ENCODE results near the gene WDFY4. TPM values are rescaled to one million over a fixed set of nuclear protein-coding genes. Genes with fewer than 3 reads are reported as not detected.

Gene WDFY4
- total RNA-seq, 1 donor from 2014 or later: 26.5 TPM

GRCh38 chr10:48937796-48938195, 253.1 kb downstream of the WDFY4 start:
- ATAC-seq: no peak
- DNase-seq: no peak
- Histone ChIP-seq H3K4me1 (no peaks in the 10 kb centered on the region), H3K9me3 (no peaks in the 10 kb centered on the region), H3K27me3 (no peaks in the 10 kb centered on the region), H3K36me3 (no peaks in the 10 kb centered on the region), H3K4me3 (no peak overlapping the region), H3K27ac (no peak overlapping the region)
- intact Hi-C loops (cut with DNase I): no loop called here
- TF ChIP-seq CTCF (IDR thresholded peaks at IDR 0.05): no peak

- no peaks in the 10 kb centered on the region for H3K9me3 ChIP-seq
- no peak overlapping the region for H3K4me3 ChIP-seq
- no peaks in the 10 kb centered on the region for H3K27me3 ChIP-seq
- H3K4me1 ChIP-seq: no peaks in the 10 kb centered on the region
- H3K27ac ChIP-seq: no peak overlapping the region
- DNase-seq: no peak
- intact Hi-C loops (cut with DNase I): no loop called here
- no peak for ATAC-seq
- no peak for TF ChIP-seq CTCF (IDR thresholded peaks at IDR 0.05)
- H3K36me3 ChIP-seq: no peaks in the 10 kb centered on the region
These were observed 253.6 kb downstream of the WDFY4 start for GRCh38 chr10:48938281-48938680.

- DNase-seq (no peak), ATAC-seq (no peak)
- Histone ChIP-seq H3K4me3 (no peak overlapping the region), H3K9me3 (no peaks in the 10 kb centered on the region), H3K36me3 (no peaks in the 10 kb centered on the region), H3K4me1 (no peaks in the 10 kb centered on the region), H3K27me3 (no peaks in the 10 kb centered on the region), H3K27ac (no peak overlapping the region)
- TF ChIP-seq CTCF (IDR thresholded peaks at IDR 0.05): no peak
- intact Hi-C loops (cut with DNase I): no loop called here
These were observed 254.4 kb downstream of the WDFY4 start for GRCh38 chr10:48938990-48939536.

- no peak within 1 kb of the TSS for H3K4me3 ChIP-seq
- ATAC-seq (no peak), DNase-seq (no peak)
- no peak within 1 kb of the TSS for H3K27ac ChIP-seq
- H3K27me3 ChIP-seq: no peaks in the 10 kb centered on the region
- TF ChIP-seq CTCF (IDR thresholded peaks at IDR 0.05): no peak
- intact Hi-C loops (cut with DNase I): no loop called here
- no peaks in the 10 kb centered on the region for H3K9me3 ChIP-seq
- no peaks in the 10 kb centered on the region for H3K4me1 ChIP-seq
- no peaks in the 10 kb centered on the region for H3K36me3 ChIP-seq
These were observed 255.2 kb downstream of the WDFY4 start, which contains the start of gene LRRC18 for GRCh38 chr10:48939790-48940325. Gene LRRC18 (minus strand): TSS chr10:48939840. CDS start chr10:48914155, 25,685 bp downstream.

- Histone ChIP-seq H3K36me3 (no peaks in the 10 kb centered on the region), H3K9me3 (no peaks in the 10 kb centered on the region), H3K4me1 (no peaks in the 10 kb centered on the region), H3K4me3 (no peak overlapping the region), H3K27ac (no peak overlapping the region), H3K27me3 (no peaks in the 10 kb centered on the region)
- no peak for DNase-seq
- ATAC-seq: no peak
- intact Hi-C loops (cut with DNase I): no loop called here
- TF ChIP-seq CTCF (IDR thresholded peaks at IDR 0.05): no peak
These were observed 255.7 kb downstream of the WDFY4 start for GRCh38 chr10:48940372-48940771.

GRCh38 chr10:48940958-48941357, 256.3 kb downstream of the WDFY4 start:
- ATAC-seq: no peak
- H3K9me3 ChIP-seq: no peaks in the 10 kb centered on the region
- intact Hi-C loops (cut with DNase I): no loop called here
- no peak overlapping the region for H3K27ac ChIP-seq
- H3K4me1 ChIP-seq: no peaks in the 10 kb centered on the region
- no peaks in the 10 kb centered on the region for H3K27me3 ChIP-seq
- no peak for TF ChIP-seq CTCF (IDR thresholded peaks at IDR 0.05)
- no peaks in the 10 kb centered on the region for H3K36me3 ChIP-seq
- H3K4me3 ChIP-seq: no peak overlapping the region
- no peak for DNase-seq

All from upper lobe of right lung (tissue), 1 donor.